ENCODE data around the gene ZBTB37.
"Not testable (repeated sequence)": the region's sequence is repeated elsewhere in the genome, so short reads cannot be mapped to it uniquely, and the experiment has no call there.

Gene ZBTB37

DNA sequence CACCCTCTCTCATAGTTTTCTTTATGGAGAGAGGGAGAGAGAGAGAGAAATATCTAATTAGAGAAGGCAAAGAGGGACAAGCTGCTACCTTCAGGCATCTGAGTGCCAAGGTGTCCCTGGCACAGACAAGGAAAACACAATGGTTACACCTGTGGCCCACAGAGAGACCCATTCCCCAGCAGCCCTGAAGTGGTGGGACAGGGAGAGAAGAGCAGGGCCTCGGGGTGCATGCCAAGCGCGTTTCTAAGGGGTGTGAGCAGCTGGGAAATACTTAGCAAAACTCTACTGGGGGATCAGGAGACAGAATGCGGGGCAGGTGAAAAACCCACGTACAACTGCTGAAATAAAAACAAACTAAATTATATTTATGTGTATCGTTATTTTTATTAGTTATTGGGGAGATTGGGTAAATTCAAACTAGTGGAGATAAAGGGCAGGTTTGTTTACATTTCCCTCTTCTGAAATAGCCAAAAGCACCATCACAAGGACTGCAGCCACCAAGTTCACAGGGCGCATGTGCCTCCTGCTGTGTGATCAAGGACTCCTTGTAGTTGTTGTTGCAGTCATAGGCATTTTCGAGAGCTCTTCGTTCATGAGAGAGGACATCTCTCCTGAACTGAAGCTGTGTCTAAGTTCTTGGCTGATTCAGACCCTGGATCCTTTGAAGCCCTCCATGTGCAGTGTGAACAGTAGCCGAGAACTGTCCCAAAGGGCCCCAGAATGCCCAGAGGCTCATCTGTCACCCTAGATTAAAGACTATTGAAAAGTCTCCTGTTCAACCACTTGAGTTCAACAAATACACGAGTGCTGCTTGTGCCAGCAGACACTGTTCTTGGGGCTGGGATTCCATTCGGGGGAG lies 49.7 kb downstream of the ZBTB37 start:
- no peak for TF ChIP-seq CTCF (IDR thresholded peaks at IDR 0.05; ENCODE audit: low read length, missing control alignments)
- DNase-seq (ENCODE audit: low read depth): no peak
- H3K4me3 ChIP-seq (replicated peaks; ENCODE audit: low read depth, low read length): no peak overlapping the region

DNA sequence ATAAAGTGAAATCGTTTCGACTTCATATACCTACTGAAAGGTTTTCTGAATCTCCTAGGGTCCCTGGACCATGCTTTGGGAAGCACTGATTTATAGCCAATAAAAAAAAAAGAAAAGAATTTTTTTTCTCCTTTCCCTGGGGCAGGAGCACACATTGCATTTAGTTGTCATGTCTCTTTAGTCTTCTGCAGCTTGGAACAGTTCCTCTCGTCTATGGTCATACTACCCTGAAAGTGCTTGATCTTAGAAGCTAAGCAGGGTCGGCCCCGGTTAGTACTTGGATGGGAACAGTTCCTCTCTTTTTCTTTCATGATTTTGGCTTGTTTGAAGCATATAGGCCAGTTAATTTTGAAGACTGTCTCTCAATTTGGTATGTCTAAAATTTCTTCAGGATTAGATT lies 52.7 kb downstream of the ZBTB37 start:
- no peak overlapping the region for H3K4me3 ChIP-seq (replicated peaks; ENCODE audit: low read depth, low read length)
- no peak for TF ChIP-seq CTCF (IDR thresholded peaks at IDR 0.05; ENCODE audit: low read length, missing control alignments)
- DNase-seq (ENCODE audit: low read depth): no peak

GRCh38 chr1:173925306-173926242 lies 57.4 kb downstream of the ZBTB37 start:
- no peak for TF ChIP-seq CTCF (IDR thresholded peaks at IDR 0.05; ENCODE audit: low read length, missing control alignments)
- H3K4me3 ChIP-seq (replicated peaks; ENCODE audit: low read depth, low read length): no peak overlapping the region

DNA sequence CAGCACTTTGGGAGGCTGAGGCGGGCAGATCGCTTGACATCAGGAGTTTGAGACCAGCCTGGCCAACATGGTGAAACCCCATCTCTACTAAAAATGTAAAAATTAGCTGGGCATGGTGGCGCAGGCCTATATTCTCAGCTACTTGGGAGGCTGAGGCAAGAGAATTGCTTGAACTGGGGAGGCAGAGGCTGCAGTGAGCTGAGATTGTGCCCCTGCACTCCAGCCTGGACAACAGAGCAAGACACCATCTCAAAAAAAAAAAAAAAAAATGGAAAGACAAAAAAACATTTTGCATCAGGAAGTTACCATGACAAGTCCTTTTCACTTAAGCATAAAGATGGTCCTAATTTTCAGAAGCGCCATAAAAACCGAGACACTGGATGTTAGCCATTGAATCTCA lies 62.4 kb downstream of the ZBTB37 start:
- not testable (repeated sequence) for H3K4me3 ChIP-seq (replicated peaks; ENCODE audit: low read depth, low read length); DNase-seq (ENCODE audit: low read depth)

More at GRCh38 chr1:173925306-173926242, 57.4 kb downstream of the ZBTB37 start:
- DNase-seq (ENCODE audit: low read depth): no peak

DNA sequence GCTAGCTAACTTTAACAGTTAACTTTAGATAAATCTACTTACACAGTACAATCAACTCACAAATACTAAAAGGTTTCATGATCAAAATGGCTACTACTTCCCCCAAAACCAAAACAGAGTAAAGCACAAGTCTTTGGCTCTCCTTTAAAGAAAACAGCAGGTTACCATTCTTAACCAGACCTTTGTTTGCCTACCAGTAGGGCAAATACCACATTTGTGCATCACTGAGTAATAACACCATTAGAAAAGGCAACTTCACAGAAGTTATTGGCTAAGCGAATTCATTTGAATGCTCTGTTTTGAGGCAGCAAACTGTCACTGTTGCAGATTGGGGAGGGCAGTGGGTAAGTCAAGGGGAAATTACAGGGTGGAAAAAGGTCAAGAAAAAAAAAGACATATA lies 66.3 kb downstream of the ZBTB37 start:
- no peak for DNase-seq (ENCODE audit: low read depth)
- TF ChIP-seq CTCF (IDR thresholded peaks at IDR 0.05; ENCODE audit: low read length, missing control alignments): no peak
- H3K4me3 ChIP-seq (replicated peaks; ENCODE audit: low read depth, low read length): no peak overlapping the region

GRCh38 chr1:173937062-173937461 lies 68.9 kb downstream of the ZBTB37 start:
- no peak for DNase-seq (ENCODE audit: low read depth)
- H3K4me3 ChIP-seq (replicated peaks; ENCODE audit: low read depth, low read length): no peak overlapping the region
- TF ChIP-seq CTCF (IDR thresholded peaks at IDR 0.05; ENCODE audit: low read length, missing control alignments): no peak

GRCh38 chr1:173946380-173946921 lies 78.3 kb downstream of the ZBTB37 start:
- no peak for TF ChIP-seq CTCF (IDR thresholded peaks at IDR 0.05; ENCODE audit: low read length, missing control alignments)
- no peak for DNase-seq (ENCODE audit: low read depth)

More at GRCh38 chr1:173946380-173946921, 78.3 kb downstream of the ZBTB37 start:
- H3K4me3 ChIP-seq (replicated peaks; ENCODE audit: low read depth, low read length): no peak overlapping the region
